ENCODE data around the gene RPS21. TPM values are rescaled to one million over a fixed set of nuclear protein-coding genes. Genes with fewer than 3 reads are reported as not detected.

Gene RPS21
- total RNA-seq, 6 donors from 2014 or later = 94.6 to 1,381 (median 998) TPM

GRCh38 chr20:62368976-62369814, 17.7 kb upstream of the RPS21 start:
- Histone ChIP-seq H3K27me3 (peaks cover 0 to 29% (median 2%) of the 10 kb centered on the region in 4 donors), H3K4me3 (peak overlapping the region in 2 of 4 donors; percentile 61 to 89), H3K27ac (peak overlapping the region; percentile 57 to 98 (median 92)), H3K4me1 (peaks cover 46 to 76% (median 65%) of the 10 kb centered on the region in 4 donors), H3K9me3 (no peaks in the 10 kb centered on the region), H3K36me3 (no peaks in the 10 kb centered on the region)
- WGBS, 2 donors = 30 to 60% methylated on average over 6 to 25 of the region's 28 CpGs
- DNase-seq = peak in 1 of 2 donors; percentile 77
- TF ChIP-seq POLR2A (IDR thresholded peaks at IDR 0.05) (no peak), POLR2AphosphoS5 (IDR thresholded peaks at IDR 0.05) (no peak), EP300 (IDR thresholded peaks at IDR 0.05) (no peak), CTCF (IDR thresholded peaks at IDR 0.05) (peak in 4 of 6 experiments; percentile 26 to 59 (median 40))
- peak in 1 of 2 donors; percentile 2 for ATAC-seq (ENCODE audit: low FRiP score in 2 of 2)

GRCh38 chr20:62369815-62370114, 17.1 kb upstream of the RPS21 start:
- Histone ChIP-seq H3K27me3 (peaks cover 0 to 29% (median 2%) of the 10 kb centered on the region in 4 donors), H3K4me3 (no peak overlapping the region), H3K9me3 (no peaks in the 10 kb centered on the region), H3K27ac (peak overlapping the region in 3 of 4 donors; percentile 27 to 59 (median 36)), H3K4me1 (peaks cover 46 to 76% (median 65%) of the 10 kb centered on the region in 4 donors), H3K36me3 (no peaks in the 10 kb centered on the region)
- WGBS, 2 donors = 67% methylated on average over 4 of the region's 4 CpGs; no CpG with 5 or more reads in 1 of the 2 donors
- DNase-seq (no peak), ATAC-seq (ENCODE audit: low FRiP score in 2 of 2) (no peak)
- TF ChIP-seq CTCF (IDR thresholded peaks at IDR 0.05) (no peak), POLR2AphosphoS5 (IDR thresholded peaks at IDR 0.05) (no peak), EP300 (IDR thresholded peaks at IDR 0.05) (no peak), POLR2A (IDR thresholded peaks at IDR 0.05) (no peak)

GRCh38 chr20:62370115-62370806, 16.6 kb upstream of the RPS21 start:
- H3K27ac ChIP-seq = peak overlapping the region in 3 of 4 donors; percentile 34 to 59 (median 36)
- peaks cover 0 to 29% (median 2%) of the 10 kb centered on the region in 4 donors for H3K27me3 ChIP-seq
- 59 to 62% methylated on average over 7 to 19 of the region's 19 CpGs for WGBS, 2 donors
- H3K4me3 ChIP-seq = no peak overlapping the region
- no peaks in the 10 kb centered on the region for H3K36me3 ChIP-seq
- H3K4me1 ChIP-seq = peaks cover 46 to 76% (median 66%) of the 10 kb centered on the region in 4 donors
- no peak for TF ChIP-seq POLR2AphosphoS5 (IDR thresholded peaks at IDR 0.05)
- no peak for TF ChIP-seq EP300 (IDR thresholded peaks at IDR 0.05)
- TF ChIP-seq CTCF (IDR thresholded peaks at IDR 0.05) = no peak
- no peak for TF ChIP-seq POLR2A (IDR thresholded peaks at IDR 0.05)
- DNase-seq (peak in 1 of 2 donors; percentile 58), ATAC-seq (ENCODE audit: low FRiP score in 2 of 2) (no peak)
- no peaks in the 10 kb centered on the region for H3K9me3 ChIP-seq

- Histone ChIP-seq H3K4me1 (peaks cover 52 to 76% (median 67%) of the 10 kb centered on the region in 4 donors), H3K9me3 (no peaks in the 10 kb centered on the region), H3K36me3 (no peaks in the 10 kb centered on the region), H3K4me3 (no peak overlapping the region), H3K27ac (peak overlapping the region; percentile 34 to 59 (median 36)), H3K27me3 (peaks cover 0 to 29% (median 2%) of the 10 kb centered on the region in 4 donors)
- DNase-seq (peak; percentile 62 to 73), ATAC-seq (ENCODE audit: low FRiP score in 2 of 2) (no peak)
- 40 to 74% methylated on average over 1 to 14 of the region's 18 CpGs for WGBS, 2 donors
- TF ChIP-seq EP300 (IDR thresholded peaks at IDR 0.05) (no peak), CTCF (IDR thresholded peaks at IDR 0.05) (no peak), POLR2A (IDR thresholded peaks at IDR 0.05) (no peak), POLR2AphosphoS5 (IDR thresholded peaks at IDR 0.05) (no peak)
Measured at GRCh38 chr20:62370807-62371587, 15.9 kb upstream of the RPS21 start.
